CD14-positive monocyte (primary cell): ENCODE data around the gene VSIR. TPM values are rescaled to one million over a fixed set of nuclear protein-coding genes. Genes with fewer than 3 reads are reported as not detected.

Experiments used
- DNase-seq, 3 donors: peaks; one replicate each; pipeline ENCODE4 v3.0.0-alpha.2; 2011 to 2022
- H2AFZ ChIP-seq: 2 replicates; pipeline ENCODE4 v1.6.0; 2012; ENCODE audit warnings: mild to moderate bottlenecking, low read depth, low read length, inconsistent platforms; ENCODE audit not compliant: insufficient read depth, poor library complexity, severe bottlenecking
- H3K27ac ChIP-seq, 2 donors: 1 replicate in 1 of 2; 2 replicates in 1 of 2; pipeline ENCODE4 v1.5.1; 2012 to 2013; ENCODE audit warnings: low read length in 2 of 2, control low read depth in 1 of 2, inconsistent platforms in 1 of 2, low read depth in 1 of 2, mild to moderate bottlenecking in 1 of 2
- H3K27me3 ChIP-seq, 2 donors: one replicate each; pipeline versions ENCODE4 v1.6.0 to v1.6.1; 2011 to 2013; ENCODE audit warnings: low read length in 2 of 2; ENCODE audit not compliant: control insufficient read depth in 2 of 2, insufficient read depth in 2 of 2
- H3K36me3 ChIP-seq, 2 donors: replicated peaks in 1 of 2; 1 replicate in 1 of 2; 2 replicates in 1 of 2; pipeline versions ENCODE4 v1.5.1 to v1.6.1; 2012 to 2013; ENCODE audit warnings: low read length in 2 of 2, control low read depth in 1 of 2, inconsistent platforms in 1 of 2, mild to moderate bottlenecking in 1 of 2; ENCODE audit not compliant: insufficient read depth in 2 of 2, control insufficient read depth in 1 of 2
- H3K4me1 ChIP-seq, 2 donors: 1 replicate in 1 of 2; 2 replicates in 1 of 2; pipeline versions ENCODE4 v1.5.1 to v1.6.1; 2012 to 2013; ENCODE audit warnings: low read length in 2 of 2, control low read depth in 1 of 2, inconsistent platforms in 1 of 2, mild to moderate bottlenecking in 1 of 2, moderate library complexity in 1 of 2; ENCODE audit not compliant: insufficient read depth in 2 of 2, control insufficient read depth in 1 of 2
- H3K4me2 ChIP-seq: replicated peaks from 2 replicates; pipeline ENCODE3; 2012; ENCODE audit warnings: low read length, moderate library complexity, mild to moderate bottlenecking; ENCODE audit not compliant: poor library complexity, severe bottlenecking; ENCODE audit errors: extremely low read depth
- H3K4me3 ChIP-seq, 3 experiments: fragments of 200-600 bp in 1 of 3; sonication (generic) in 1 of 3; replicated peaks in 1 of 3; 1 replicate in 2 of 3; 2 replicates in 1 of 3; pipeline ENCODE4 v1.5.1; 2011 to 2013; ENCODE audit warnings: low read length in 3 of 3, mild to moderate bottlenecking in 3 of 3, control low read depth in 2 of 3, low read depth in 2 of 3, inconsistent platforms in 1 of 3, moderate library complexity in 1 of 3
- H3K79me2 ChIP-seq: 2 replicates; pipeline ENCODE4 v1.6.0; 2012; ENCODE audit warnings: mild to moderate bottlenecking, control low read depth, inconsistent platforms, low read length, moderate library complexity; ENCODE audit not compliant: insufficient read depth
- H3K9ac ChIP-seq: 2 replicates; pipeline ENCODE4 v1.6.0; 2017; ENCODE audit warnings: low read length, mild to moderate bottlenecking; ENCODE audit not compliant: insufficient read depth, poor library complexity, severe bottlenecking
- H3K9me3 ChIP-seq, 2 donors: replicated peaks in 1 of 2; 1 replicate in 1 of 2; 2 replicates in 1 of 2; pipeline versions ENCODE4 v1.5.1 to v1.6.1; 2012 to 2013; ENCODE audit warnings: low read length in 2 of 2, control low read depth in 1 of 2; ENCODE audit not compliant: control insufficient read depth in 1 of 2, insufficient read depth in 1 of 2
- H4K20me1 ChIP-seq: 2 replicates; pipeline ENCODE4 v1.6.0; 2012; ENCODE audit warnings: mild to moderate bottlenecking, low read length, control low read depth, moderate library complexity; ENCODE audit not compliant: insufficient read depth
- H3K27ac Mint-ChIP-seq, 7 donors: one replicate each; pipeline ENCODE4 v1.8.0; 2020; ENCODE audit warnings: mild to moderate bottlenecking in 7 of 7, mixed read lengths in 7 of 7, moderate library complexity in 6 of 7, inconsistent platforms in 2 of 7
- H3K27me3 Mint-ChIP-seq, 3 donors: one replicate each; pipeline ENCODE4 v1.8.0; 2021 to 2022; ENCODE audit warnings: low read depth in 3 of 3, mild to moderate bottlenecking in 3 of 3, mixed read lengths in 3 of 3, moderate library complexity in 3 of 3, inconsistent platforms in 1 of 3
- H3K36me3 Mint-ChIP-seq, 2 donors: one replicate each; pipeline ENCODE4 v1.8.0; 2020; ENCODE audit warnings: mixed read lengths in 2 of 2, inconsistent platforms in 1 of 2, mild to moderate bottlenecking in 1 of 2
- H3K4me1 Mint-ChIP-seq: one replicate; pipeline ENCODE4 v1.8.0; 2020; ENCODE audit warnings: mild to moderate bottlenecking, mixed read lengths
- H3K4me3 Mint-ChIP-seq, 2 donors: one replicate each; pipeline ENCODE4 v1.8.0; 2020; ENCODE audit warnings: mild to moderate bottlenecking in 2 of 2, mixed read lengths in 2 of 2, moderate library complexity in 1 of 2
- H3K9me3 Mint-ChIP-seq, 7 donors: one replicate each; pipeline ENCODE4 v1.8.0; 2020 to 2022; ENCODE audit warnings: mixed read lengths in 7 of 7, mild to moderate bottlenecking in 6 of 7, moderate library complexity in 6 of 7, inconsistent platforms in 2 of 7
- CTCF ChIP-seq: fragments of 200-600 bp; IDR thresholded peaks from one replicate; pipeline ENCODE4 v1.8.0; 2022; ENCODE audit warnings: antibody characterized with exemption, mild to moderate bottlenecking
- WGBS: methylation state at CpG from one replicate; pipeline ENCODE4 v1.1.5; 2013; ENCODE audit warnings: missing lambda C conversion rate; ENCODE audit not compliant: insufficient coverage; 5-methylcytosine and 5-hydroxymethylcytosine counted together
- intact Hi-C, 2 donors: fragments of 100-400 bp; cut with micrococcal nuclease; formaldehyde crosslinking; loops; one replicate each; pipeline versions ENCODE4 v1.15.0 to v1.15.1; 2023
- polyA plus RNA-seq, 3 donors: library from polyadenylated mRNA; depleted of rRNA in 1 of 3; unstranded in 2 of 3; stranded (reverse) in 1 of 3; fragments of 300-500 nt in 2 of 3; fragments of >200 nt in 1 of 3; fragmentation: Illumina TruSeq in 2 of 3; gene quantifications; 1 replicate in 2 of 3; 2 replicates in 1 of 3; pipeline ENCODE4 v1.2.3, GENCODE V29; 2012 to 2021

VSIR gene
- polyA plus RNA-seq, 3 donors = 635 to 1,133 (median 801) TPM

- Mint-ChIP-seq H3K9me3 (peaks cover 0 to 7% (median 0%) of the 10 kb centered on the region in 7 donors), H3K27me3 (peaks cover under 1 to 9% (median 2%) of the 10 kb centered on the region in 3 donors), H3K27ac (peak overlapping the region in 1 of 7 donors; percentile 45), H3K36me3 (peaks cover 2 to 11% of the 10 kb centered on the region in 2 donors), H3K4me3 (no peak overlapping the region), H3K4me1 (peaks cover 91% of the 10 kb centered on the region)
- 23% methylated on average over 4 of the region's 6 CpGs for WGBS
- Histone ChIP-seq H3K4me2 (peak overlapping the region; percentile 1), H3K27me3 (no peaks in the 10 kb centered on the region), H3K79me2 (peaks cover 25% of the 10 kb centered on the region), H3K9ac (no peak overlapping the region), H4K20me1 (peaks cover 3% of the 10 kb centered on the region), H2AFZ (no peak overlapping the region), H3K4me1 (peaks cover 85 to 95% of the 10 kb centered on the region in 2 donors), H3K27ac (peak overlapping the region in 1 of 2 donors; percentile 92), H3K4me3 (no peak overlapping the region), H3K9me3 (no peaks in the 10 kb centered on the region), H3K36me3 (no peaks in the 10 kb centered on the region)
- no peak for DNase-seq
- intact Hi-C loops = loop anchor here in 1 of 2 donors (10.0 kb wide), 1 partner anchor 405 kb away; no protein-coding TSS in a partner anchor
- TF ChIP-seq CTCF = no peak
Observed at GRCh38 chr10:71779641-71780040, 6.3 kb upstream of the VSIR start.

- peak overlapping the region; percentile 14 for H3K4me2 ChIP-seq
- Mint-ChIP-seq H3K27me3 (peaks cover 0 to 8% (median 2%) of the 10 kb centered on the region in 3 donors), H3K4me3 (peak overlapping the region in 1 of 2 donors; percentile 35), H3K27ac (peak overlapping the region; percentile 35 to 96 (median 80)), H3K4me1 (peaks cover 91% of the 10 kb centered on the region), H3K36me3 (peaks cover 2 to 10% of the 10 kb centered on the region in 2 donors), H3K9me3 (peaks cover 0 to 7% (median 0%) of the 10 kb centered on the region in 7 donors)
- peaks cover 84 to 98% of the 10 kb centered on the region in 2 donors for H3K4me1 ChIP-seq
- H4K20me1 ChIP-seq = peaks cover 4% of the 10 kb centered on the region
- H3K9me3 ChIP-seq = no peaks in the 10 kb centered on the region
- intact Hi-C loops = loop anchor here in 1 of 2 donors (10.0 kb wide), 1 partner anchor 403 kb away; no protein-coding TSS in a partner anchor
- peak overlapping the region; percentile 50 to 92 for H3K27ac ChIP-seq
- no peak overlapping the region for H3K9ac ChIP-seq
- no peak overlapping the region for H2AFZ ChIP-seq
- H3K27me3 ChIP-seq = no peaks in the 10 kb centered on the region
- no peaks in the 10 kb centered on the region for H3K36me3 ChIP-seq
- no peak for TF ChIP-seq CTCF
- WGBS = 64% methylated on average over 3 of the region's 11 CpGs
- DNase-seq = peak in 2 of 3 donors; percentile 54 to 58
- peaks cover 39% of the 10 kb centered on the region for H3K79me2 ChIP-seq
- peak overlapping the region in 1 of 3 experiments; percentile 26 for H3K4me3 ChIP-seq
Observed at GRCh38 chr10:71778071-71778825, 4.9 kb upstream of the VSIR start.
